Vagina (tissue), 2 donors: ENCODE results near the gene NKAIN2.

Source experiments
- POLR2A ChIP-seq, 2 donors: fragments of 450-650 bp; IDR thresholded peaks; one replicate each; pipeline ENCODE4 v1.6.1; 2017; ENCODE audit warnings: antibody characterized with exemption in 2 of 2, mild to moderate bottlenecking in 2 of 2, moderate library complexity in 2 of 2
- POLR2AphosphoS5 ChIP-seq, 2 donors: sonication (generic); formaldehyde crosslinking; IDR thresholded peaks; one replicate each; pipeline ENCODE4 v1.9.0; 2017; ENCODE audit warnings: antibody characterized with exemption in 2 of 2, mild to moderate bottlenecking in 2 of 2, low read depth in 1 of 2; ENCODE audit not compliant: insufficient read depth in 1 of 2
- TF ChIP-seq, protein P1 (sequence below), 3 experiments: fragments of 450-650 bp in 2 of 3; fragments of 200-600 bp in 1 of 3; sonication (generic) in 1 of 3; IDR thresholded peaks; one replicate each; pipeline ENCODE4 v1.5.1; 2017 to 2019; ENCODE audit warnings: antibody characterized with exemption in 3 of 3, mild to moderate bottlenecking in 2 of 3, moderate library complexity in 2 of 3

GRCh38 chr6:124029567-124029966 lies 225.9 kb downstream of the NKAIN2 start:
- TF ChIP-seq, protein P1, sequence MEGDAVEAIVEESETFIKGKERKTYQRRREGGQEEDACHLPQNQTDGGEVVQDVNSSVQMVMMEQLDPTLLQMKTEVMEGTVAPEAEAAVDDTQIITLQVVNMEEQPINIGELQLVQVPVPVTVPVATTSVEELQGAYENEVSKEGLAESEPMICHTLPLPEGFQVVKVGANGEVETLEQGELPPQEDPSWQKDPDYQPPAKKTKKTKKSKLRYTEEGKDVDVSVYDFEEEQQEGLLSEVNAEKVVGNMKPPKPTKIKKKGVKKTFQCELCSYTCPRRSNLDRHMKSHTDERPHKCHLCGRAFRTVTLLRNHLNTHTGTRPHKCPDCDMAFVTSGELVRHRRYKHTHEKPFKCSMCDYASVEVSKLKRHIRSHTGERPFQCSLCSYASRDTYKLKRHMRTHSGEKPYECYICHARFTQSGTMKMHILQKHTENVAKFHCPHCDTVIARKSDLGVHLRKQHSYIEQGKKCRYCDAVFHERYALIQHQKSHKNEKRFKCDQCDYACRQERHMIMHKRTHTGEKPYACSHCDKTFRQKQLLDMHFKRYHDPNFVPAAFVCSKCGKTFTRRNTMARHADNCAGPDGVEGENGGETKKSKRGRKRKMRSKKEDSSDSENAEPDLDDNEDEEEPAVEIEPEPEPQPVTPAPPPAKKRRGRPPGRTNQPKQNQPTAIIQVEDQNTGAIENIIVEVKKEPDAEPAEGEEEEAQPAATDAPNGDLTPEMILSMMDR (IDR thresholded peaks at IDR 0.05), result no peak
- no peak for TF ChIP-seq POLR2AphosphoS5 (IDR thresholded peaks at IDR 0.05; ENCODE audit: insufficient read depth in 1 of 2, low read depth in 1 of 2)
- no peak for TF ChIP-seq POLR2A (IDR thresholded peaks at IDR 0.05)
